Measurements from ENCODE around the gene DEFB129.

Gene DEFB129

GRCh38 chr20:277496-277781 is 50.4 kb downstream of the DEFB129 start:
- Histone ChIP-seq H3K9me3 (ENCODE audit: insufficient read depth, low read length) (no peaks in the 10 kb centered on the region), H3K27ac (ENCODE audit: low read depth, low read length) (no peak overlapping the region), H3K4me2 (ENCODE audit: low read depth, low read length, poor library complexity, severe bottlenecking) (no peak overlapping the region), H3F3A (ENCODE audit: insufficient read depth) (no peaks in the 10 kb centered on the region), H3K79me2 (ENCODE audit: insufficient read depth, low read length) (no peaks in the 10 kb centered on the region), H3K36me3 (ENCODE audit: low read length) (no peaks in the 10 kb centered on the region), H2AFZ (ENCODE audit: low read depth, low read length, severe bottlenecking) (no peak overlapping the region), H3K27me3 (ENCODE audit: low read length) (no peaks in the 10 kb centered on the region), H4K20me1 (ENCODE audit: low read depth, low read length) (no peaks in the 10 kb centered on the region), H3K4me3 (ENCODE audit: insufficient read depth, low read length, poor library complexity, severe bottlenecking) (no peak overlapping the region), H3K9me2 (replicated peaks; ENCODE audit: insufficient read depth, low read length) (no peaks in the 10 kb centered on the region), H3K9ac (ENCODE audit: low read length) (no peak overlapping the region)
- TF ChIP-seq, protein P1, sequence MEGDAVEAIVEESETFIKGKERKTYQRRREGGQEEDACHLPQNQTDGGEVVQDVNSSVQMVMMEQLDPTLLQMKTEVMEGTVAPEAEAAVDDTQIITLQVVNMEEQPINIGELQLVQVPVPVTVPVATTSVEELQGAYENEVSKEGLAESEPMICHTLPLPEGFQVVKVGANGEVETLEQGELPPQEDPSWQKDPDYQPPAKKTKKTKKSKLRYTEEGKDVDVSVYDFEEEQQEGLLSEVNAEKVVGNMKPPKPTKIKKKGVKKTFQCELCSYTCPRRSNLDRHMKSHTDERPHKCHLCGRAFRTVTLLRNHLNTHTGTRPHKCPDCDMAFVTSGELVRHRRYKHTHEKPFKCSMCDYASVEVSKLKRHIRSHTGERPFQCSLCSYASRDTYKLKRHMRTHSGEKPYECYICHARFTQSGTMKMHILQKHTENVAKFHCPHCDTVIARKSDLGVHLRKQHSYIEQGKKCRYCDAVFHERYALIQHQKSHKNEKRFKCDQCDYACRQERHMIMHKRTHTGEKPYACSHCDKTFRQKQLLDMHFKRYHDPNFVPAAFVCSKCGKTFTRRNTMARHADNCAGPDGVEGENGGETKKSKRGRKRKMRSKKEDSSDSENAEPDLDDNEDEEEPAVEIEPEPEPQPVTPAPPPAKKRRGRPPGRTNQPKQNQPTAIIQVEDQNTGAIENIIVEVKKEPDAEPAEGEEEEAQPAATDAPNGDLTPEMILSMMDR (IDR thresholded peaks at IDR 0.05; ENCODE audit: insufficient read depth, low read length, poor library complexity, severe bottlenecking), result no peak
- TF ChIP-seq EZH2phosphoT487 (conservative IDR thresholded peaks at IDR 0.05; ENCODE audit: low read length), result no peak

DNA sequence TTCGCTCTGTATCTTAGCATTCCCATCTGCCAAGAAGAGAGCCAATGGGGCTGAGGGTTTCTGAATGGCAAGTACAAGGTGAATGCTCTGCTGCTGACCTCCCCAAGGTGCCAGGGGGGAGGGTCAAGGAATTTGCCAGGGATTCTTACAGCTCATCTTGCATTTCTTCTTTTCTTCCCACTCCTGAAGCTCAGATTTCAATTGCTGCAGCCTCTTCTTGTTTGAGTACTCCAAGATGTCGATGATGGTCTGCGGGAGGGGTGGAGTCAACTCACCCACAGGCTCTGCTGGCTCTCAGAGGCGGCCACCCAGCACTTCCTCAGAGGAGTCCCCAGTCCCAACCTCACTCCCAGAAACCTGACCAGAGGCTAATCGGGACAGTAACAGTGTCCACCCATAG is 51.1 kb downstream of the DEFB129 start:
- Histone ChIP-seq H3K9me2 (replicated peaks; ENCODE audit: insufficient read depth, low read length) (no peaks in the 10 kb centered on the region), H3K36me3 (ENCODE audit: low read length) (no peaks in the 10 kb centered on the region), H4K20me1 (ENCODE audit: low read depth, low read length) (no peaks in the 10 kb centered on the region), H3K79me2 (ENCODE audit: insufficient read depth, low read length) (no peaks in the 10 kb centered on the region), H3K27ac (ENCODE audit: low read depth, low read length) (no peak overlapping the region), H3K4me3 (ENCODE audit: insufficient read depth, low read length, poor library complexity, severe bottlenecking) (no peak overlapping the region), H2AFZ (ENCODE audit: low read depth, low read length, severe bottlenecking) (no peak overlapping the region), H3K9ac (ENCODE audit: low read length) (no peak overlapping the region), H3F3A (ENCODE audit: insufficient read depth) (no peaks in the 10 kb centered on the region), H3K4me2 (ENCODE audit: low read depth, low read length, poor library complexity, severe bottlenecking) (no peak overlapping the region), H3K27me3 (ENCODE audit: low read length) (no peaks in the 10 kb centered on the region), H3K9me3 (ENCODE audit: insufficient read depth, low read length) (no peaks in the 10 kb centered on the region)
- TF ChIP-seq EZH2phosphoT487 (conservative IDR thresholded peaks at IDR 0.05; ENCODE audit: low read length), result no peak
- TF ChIP-seq, protein P1 (IDR thresholded peaks at IDR 0.05; ENCODE audit: insufficient read depth, low read length, poor library complexity, severe bottlenecking), result no peak

- H3K4me2 ChIP-seq (ENCODE audit: low read depth, low read length, poor library complexity, severe bottlenecking), result no peak overlapping the region
- no peaks in the 10 kb centered on the region for H3K79me2 ChIP-seq (ENCODE audit: insufficient read depth, low read length)
- H3K9me2 ChIP-seq (replicated peaks; ENCODE audit: insufficient read depth, low read length), result no peaks in the 10 kb centered on the region
- H3K36me3 ChIP-seq (ENCODE audit: low read length), result no peaks in the 10 kb centered on the region
- no peak overlapping the region for H3K27ac ChIP-seq (ENCODE audit: low read depth, low read length)
- H3K27me3 ChIP-seq (ENCODE audit: low read length), result no peaks in the 10 kb centered on the region
- no peaks in the 10 kb centered on the region for H4K20me1 ChIP-seq (ENCODE audit: low read depth, low read length)
- no peak overlapping the region for H3K9ac ChIP-seq (ENCODE audit: low read length)
- TF ChIP-seq, protein P1 (IDR thresholded peaks at IDR 0.05; ENCODE audit: insufficient read depth, low read length, poor library complexity, severe bottlenecking), result no peak
- TF ChIP-seq EZH2phosphoT487 (conservative IDR thresholded peaks at IDR 0.05; ENCODE audit: low read length), result no peak
- no peak overlapping the region for H3K4me3 ChIP-seq (ENCODE audit: insufficient read depth, low read length, poor library complexity, severe bottlenecking)
- H3F3A ChIP-seq (ENCODE audit: insufficient read depth), result no peaks in the 10 kb centered on the region
- no peak overlapping the region for H2AFZ ChIP-seq (ENCODE audit: low read depth, low read length, severe bottlenecking)
- no peaks in the 10 kb centered on the region for H3K9me3 ChIP-seq (ENCODE audit: insufficient read depth, low read length)
Measured at GRCh38 chr20:278607-279571, 51.8 kb downstream of the DEFB129 start.
